Medulla oblongata (tissue), 1 donor: ENCODE results near the gene DPF1.
A peak's percentile ranks its signal among the peaks of the same experiment; 100 is the strongest.
"Not testable (repeated sequence)": the region's sequence is repeated elsewhere in the genome, so short reads cannot be mapped to it uniquely, and the experiment has no call there.

Source experiments
- DNase-seq: peaks from one replicate; pipeline ENCODE4 v3.0.0-alpha.2; 2015; ENCODE audit errors: extremely low spot score

The DPF1 gene

DNA sequence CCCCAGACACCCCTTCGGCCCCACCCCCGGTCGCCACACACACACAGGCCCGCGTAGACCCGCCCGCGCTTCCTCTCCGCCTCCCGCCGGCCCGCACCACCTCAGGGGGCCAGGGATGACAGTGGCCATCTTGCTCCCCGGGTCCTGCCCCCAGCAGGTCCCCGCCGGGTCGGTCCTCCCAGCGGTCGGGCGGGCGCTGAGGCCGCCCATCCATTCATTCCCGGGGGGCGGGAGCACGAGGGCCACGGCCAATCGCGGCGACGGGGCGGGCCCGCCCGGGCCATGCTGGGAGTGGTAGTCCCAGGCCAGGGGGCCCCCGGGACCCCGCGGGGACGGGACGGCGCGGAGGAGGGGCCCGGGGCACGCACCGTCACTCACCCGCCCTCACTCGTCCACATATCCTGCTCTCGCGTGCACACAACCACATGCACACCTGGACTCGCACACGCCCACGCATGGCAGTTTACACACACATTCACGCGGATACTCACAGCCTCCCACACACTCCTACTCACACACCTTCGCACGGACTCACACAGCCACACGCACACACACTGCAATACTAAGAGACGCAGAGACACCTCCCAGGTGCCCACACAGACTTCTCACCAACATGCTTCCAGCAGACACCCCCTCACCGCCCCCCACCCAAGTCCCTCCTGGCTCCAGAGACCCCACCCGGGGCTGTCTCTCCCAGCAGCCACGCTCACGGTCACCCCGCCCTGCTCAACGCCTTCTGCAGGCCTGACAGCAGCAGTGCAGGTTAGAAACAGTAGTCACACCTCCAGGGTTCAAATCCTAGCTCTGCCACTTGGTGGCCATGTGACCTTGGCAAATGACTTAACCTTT, at the start of gene DPF1:
Gene DPF1 (minus strand): TSS at position 209 of the 849 bp plus-strand sequence. CDS start 80 bp downstream, at position 129.
- peak; percentile 69 for DNase-seq

DNA sequence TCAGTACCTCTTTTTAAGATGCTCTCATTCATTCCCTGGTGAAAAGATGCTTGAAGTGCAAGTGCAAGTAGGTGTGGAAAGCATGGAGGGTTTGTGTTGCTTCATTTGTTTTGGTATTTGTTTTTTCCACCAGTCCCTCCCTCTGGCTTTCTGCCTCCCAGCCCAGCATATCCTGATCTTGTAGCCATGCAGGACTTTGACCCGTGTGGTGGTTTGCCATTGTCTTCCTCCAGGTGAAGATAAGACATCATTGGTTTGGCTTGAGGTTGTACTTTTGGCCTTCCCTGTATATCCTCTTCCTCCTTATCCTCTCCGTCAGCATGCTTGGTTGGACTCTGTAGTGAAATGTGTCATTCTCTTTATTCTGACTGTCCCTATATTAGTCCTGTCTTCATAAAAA, 49.5 kb upstream of the DPF1 start:
- DNase-seq, result no peak

DNA sequence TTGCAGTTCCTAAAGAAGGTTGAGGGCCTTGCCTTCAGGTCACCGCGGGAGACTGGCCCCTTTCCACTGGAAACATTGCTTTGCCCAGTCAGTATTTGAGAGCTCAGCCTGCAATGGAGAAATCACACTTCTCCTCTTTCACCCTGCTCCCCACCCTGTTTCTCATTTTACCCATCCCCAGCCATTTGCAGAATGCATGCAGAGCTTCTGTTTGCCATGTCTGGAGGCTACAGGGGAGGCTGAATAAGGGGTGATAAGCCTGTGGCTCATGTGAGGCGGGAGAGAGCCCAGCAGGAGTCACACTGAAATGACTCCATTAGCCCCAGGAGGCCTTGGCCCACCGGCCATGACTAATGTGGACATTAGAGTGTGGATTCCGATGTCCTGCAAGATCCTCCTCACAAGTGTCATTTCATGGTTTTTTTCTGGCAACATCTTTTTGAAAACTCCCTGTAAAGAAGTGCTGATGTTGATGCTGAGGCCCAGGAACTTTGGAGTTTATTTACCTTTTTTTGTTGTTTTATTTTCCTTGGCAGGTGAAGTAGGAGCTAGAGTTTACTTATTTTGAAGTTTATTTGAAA, 46.7 kb upstream of the DPF1 start:
- DNase-seq, result no peak

DNA sequence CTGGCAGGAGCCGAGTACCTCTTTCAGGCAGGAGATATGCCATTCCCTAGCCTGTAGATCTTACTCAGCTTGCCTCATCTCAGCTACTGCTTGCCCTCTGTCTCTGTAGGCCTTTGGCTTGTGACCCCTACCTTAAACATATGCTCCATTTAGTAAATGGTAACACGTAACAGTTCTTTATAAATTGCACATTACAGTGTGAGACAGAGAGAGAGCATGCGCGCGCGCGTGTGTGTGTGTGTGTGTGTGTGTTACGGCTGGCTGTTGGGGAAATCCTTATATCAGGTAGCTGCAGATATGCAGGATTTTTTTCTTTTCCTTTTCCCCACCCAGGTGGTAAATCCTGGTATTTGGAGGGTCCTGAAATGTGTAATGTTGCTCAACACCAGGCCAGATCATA, 44.5 kb upstream of the DPF1 start:
- no peak for DNase-seq

- DNase-seq, result no peak
These were observed 43.9 kb upstream of the DPF1 start for GRCh38 chr19:38267761-38268483.

GRCh38 chr19:38266981-38267597, 43.1 kb upstream of the DPF1 start:
- DNase-seq, result no peak

DNA sequence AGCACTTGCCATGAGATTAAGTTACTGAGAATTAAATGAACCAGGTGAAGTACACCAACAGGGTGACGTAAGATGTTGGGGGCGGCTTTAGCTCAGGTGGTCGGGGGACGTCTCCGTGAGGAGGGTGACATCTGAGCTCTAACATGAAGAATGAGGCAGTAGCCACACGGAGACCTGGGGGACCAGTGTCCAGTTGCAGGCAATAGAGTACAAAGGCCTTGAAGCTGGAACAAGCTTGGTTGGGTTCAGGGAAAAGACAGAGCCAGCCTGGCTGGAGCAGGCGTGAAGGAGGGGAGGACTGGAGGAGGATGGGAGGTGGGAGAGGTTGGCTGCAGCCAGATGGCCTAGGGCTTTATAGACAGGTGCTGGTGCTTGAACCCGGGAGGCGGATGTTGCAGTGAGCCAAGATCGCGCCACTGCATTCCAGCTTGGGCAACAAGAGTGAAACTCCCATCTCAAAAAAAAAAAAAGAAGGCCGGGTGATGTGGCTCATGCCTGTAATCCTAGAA, 42.0 kb upstream of the DPF1 start:
- DNase-seq, result no peak

GRCh38 chr19:38265213-38265861, 41.3 kb upstream of the DPF1 start:
- peak; percentile 25 for DNase-seq

DNA sequence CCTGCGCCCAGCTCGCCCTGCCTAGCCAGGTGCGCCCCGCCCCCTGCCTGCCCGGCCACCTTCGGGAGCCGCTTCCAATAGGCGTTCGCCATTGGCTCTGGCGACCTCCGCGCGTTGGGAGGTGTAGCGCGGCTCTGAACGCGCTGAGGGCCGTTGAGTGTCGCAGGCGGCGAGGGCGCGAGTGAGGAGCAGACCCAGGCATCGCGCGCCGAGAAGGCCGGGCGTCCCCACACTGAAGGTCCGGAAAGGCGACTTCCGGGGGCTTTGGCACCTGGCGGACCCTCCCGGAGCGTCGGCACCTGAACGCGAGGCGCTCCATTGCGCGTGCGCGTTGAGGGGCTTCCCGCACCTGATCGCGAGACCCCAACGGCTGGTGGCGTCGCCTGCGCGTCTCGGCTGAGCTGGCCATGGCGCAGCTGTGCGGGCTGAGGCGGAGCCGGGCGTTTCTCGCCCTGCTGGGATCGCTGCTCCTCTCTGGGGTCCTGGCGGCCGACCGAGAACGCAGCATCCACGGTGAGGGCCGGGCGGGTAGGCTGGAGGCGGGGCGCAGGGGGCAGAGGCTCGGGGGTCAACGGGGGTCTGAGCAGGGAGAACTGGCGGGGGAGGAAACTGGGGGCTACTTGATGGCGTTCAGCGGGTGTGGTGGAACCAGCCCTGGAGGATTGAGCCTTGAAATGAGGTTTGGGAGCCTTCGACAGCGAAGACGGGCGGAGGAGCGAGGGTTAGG, 40.6 kb upstream of the DPF1 start, which contains the start of gene SPINT2:
Gene SPINT2 (plus strand): TSS at position 88 of the 727 bp plus-strand sequence. CDS start 320 bp downstream, at position 408.
- DNase-seq, result no peak

- no peak for DNase-seq
These were observed 39.9 kb upstream of the DPF1 start for GRCh38 chr19:38263689-38264485.

DNA sequence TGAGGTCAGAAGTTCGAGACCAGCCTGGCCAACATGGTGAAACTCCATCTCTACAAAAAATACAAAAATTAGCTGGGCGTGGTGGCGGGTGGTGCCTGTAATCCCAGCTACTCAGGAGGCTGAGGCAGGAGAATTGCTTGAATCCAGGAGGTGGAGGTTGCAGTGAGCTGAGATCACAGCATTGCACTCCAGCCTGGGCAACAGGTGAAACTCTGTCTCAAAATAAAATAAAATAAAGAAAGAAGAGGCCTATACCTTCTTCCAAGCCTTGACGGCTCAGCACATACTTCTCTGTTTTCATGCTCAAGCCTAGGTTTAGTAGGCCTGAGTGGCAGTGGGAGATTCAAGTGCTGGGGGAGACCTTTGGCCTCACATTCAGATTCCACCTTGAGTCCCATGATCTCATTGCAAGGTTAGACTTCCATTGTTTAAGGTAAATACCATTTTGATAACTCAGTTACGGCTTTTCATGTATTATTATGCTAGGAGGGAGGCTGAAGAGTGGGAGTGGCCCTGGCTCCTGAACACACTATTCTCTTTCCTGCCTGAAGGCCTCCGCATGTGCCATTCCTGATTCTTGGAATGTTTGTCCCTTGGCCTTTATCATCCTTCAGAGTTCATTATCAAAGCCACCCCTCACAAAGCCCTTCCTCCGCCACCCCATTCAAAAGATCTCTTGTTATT, 38.7 kb upstream of the DPF1 start:
- DNase-seq, result no peak

GRCh38 chr19:38261942-38262341, 37.9 kb upstream of the DPF1 start:
- DNase-seq, result not testable (repeated sequence)

GRCh38 chr19:38255383-38256014, 31.5 kb upstream of the DPF1 start:
- DNase-seq, result no peak

- no peak for DNase-seq
These were observed 29.8 kb upstream of the DPF1 start for GRCh38 chr19:38253788-38254187.

DNA sequence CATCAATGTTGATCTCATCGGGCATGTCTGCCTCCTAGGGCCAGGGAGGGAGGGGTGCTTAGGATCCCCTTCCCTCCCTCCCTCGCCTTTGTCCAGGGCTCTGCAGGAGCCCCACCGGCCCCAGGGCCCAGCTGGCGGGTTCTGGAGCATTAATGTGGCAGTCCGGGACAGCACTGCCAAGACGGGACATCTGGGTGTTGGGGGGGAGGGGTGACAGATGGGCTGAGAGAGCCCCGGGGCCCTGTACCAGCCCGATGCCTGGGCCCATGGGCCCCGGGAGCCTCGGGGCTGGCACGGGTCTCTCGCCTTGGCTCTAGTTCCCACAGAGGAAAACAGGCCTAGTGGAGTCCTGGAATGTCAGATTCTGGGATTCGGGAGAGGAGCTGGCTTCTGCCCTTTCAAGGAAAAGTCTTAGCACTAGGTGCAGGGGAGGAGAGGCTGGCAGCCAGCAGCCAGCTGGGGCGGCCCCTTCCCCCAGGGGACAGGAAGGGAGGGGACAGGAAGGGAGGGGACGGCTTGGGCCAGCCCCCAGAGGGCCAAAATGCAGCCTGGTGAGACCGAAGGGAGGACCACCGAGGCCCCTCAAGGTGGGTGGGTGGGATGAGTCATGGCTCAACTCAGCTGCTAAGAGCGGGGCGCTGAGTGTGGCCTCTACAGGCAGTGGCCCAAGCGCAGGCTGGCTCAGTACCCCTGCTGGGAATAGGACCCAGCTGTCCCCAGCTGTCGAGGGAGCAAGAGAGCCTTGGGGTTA, 29.1 kb upstream of the DPF1 start:
- peak; percentile 94 for DNase-seq

- DNase-seq, result no peak
These were observed 28.4 kb upstream of the DPF1 start for GRCh38 chr19:38252385-38252784.

DNA sequence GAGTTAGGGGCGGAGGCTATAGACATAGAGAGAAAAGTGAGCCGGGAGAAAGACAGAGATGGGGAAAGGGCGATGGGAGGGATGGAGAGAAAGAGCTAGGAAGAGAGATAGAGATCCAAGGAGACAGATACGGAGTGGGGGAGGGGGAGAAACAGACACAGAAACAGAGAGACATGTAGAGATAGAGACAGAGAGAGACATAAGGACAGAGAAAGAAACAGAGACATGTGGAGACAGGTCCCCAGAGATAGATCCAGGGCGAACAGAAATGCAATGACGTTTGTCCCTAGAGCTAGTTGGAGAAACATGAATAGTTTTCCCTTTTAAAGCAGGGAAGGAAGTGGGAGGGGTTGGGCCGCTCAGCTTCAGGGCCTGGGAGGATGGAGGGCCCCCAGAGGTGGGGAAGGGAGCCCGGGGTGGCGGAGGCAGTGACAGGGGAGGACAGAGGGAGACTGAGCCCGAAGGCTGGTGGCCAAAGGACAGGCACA, 27.6 kb upstream of the DPF1 start:
- DNase-seq, result peak; percentile 57
